Measurements from ENCODE around the gene ZDHHC13.
A peak's percentile ranks its signal among the peaks of the same experiment; 100 is the strongest.

ZDHHC13 gene

GRCh38 chr11:19116971-19117759 is at the start of gene ZDHHC13:
ZDHHC13 (plus strand) TSS chr11:19117168; CDS start chr11:19117250, 82 bp downstream.
- DNase-seq (ENCODE audit: low read depth) = peak; percentile 72

GRCh38 chr11:19071255-19071654 is 45.7 kb upstream of the ZDHHC13 start:
- DNase-seq (ENCODE audit: low read depth) = peak; percentile 76

- DNase-seq (ENCODE audit: low read depth) = no peak
Measured at GRCh38 chr11:19072464-19072863, 44.5 kb upstream of the ZDHHC13 start.

GRCh38 chr11:19073454-19074415 is 43.2 kb upstream of the ZDHHC13 start:
- no peak for DNase-seq (ENCODE audit: low read depth)

GRCh38 chr11:19075636-19076035 is 41.3 kb upstream of the ZDHHC13 start:
- DNase-seq (ENCODE audit: low read depth) = no peak

- DNase-seq (ENCODE audit: low read depth) = no peak
Measured at GRCh38 chr11:19076744-19077589, 40.0 kb upstream of the ZDHHC13 start.

GRCh38 chr11:19077965-19078364 is 39.0 kb upstream of the ZDHHC13 start:
- no peak for DNase-seq (ENCODE audit: low read depth)

GRCh38 chr11:19079643-19080440 is 37.1 kb upstream of the ZDHHC13 start:
- DNase-seq (ENCODE audit: low read depth) = peak; percentile 31

- DNase-seq (ENCODE audit: low read depth) = no peak
Measured at GRCh38 chr11:19080579-19080993, 36.4 kb upstream of the ZDHHC13 start.

- no peak for DNase-seq (ENCODE audit: low read depth)
Measured at GRCh38 chr11:19083166-19083565, 33.8 kb upstream of the ZDHHC13 start.

- DNase-seq (ENCODE audit: low read depth) = no peak
Measured at GRCh38 chr11:19084661-19085315, 32.2 kb upstream of the ZDHHC13 start.

- DNase-seq (ENCODE audit: low read depth) = peak; percentile 29
Measured at GRCh38 chr11:19087658-19088057, 29.3 kb upstream of the ZDHHC13 start.

GRCh38 chr11:19088791-19089190 is 28.2 kb upstream of the ZDHHC13 start:
- DNase-seq (ENCODE audit: low read depth) = no peak

GRCh38 chr11:19089421-19089820 is 27.5 kb upstream of the ZDHHC13 start:
- DNase-seq (ENCODE audit: low read depth) = no peak

- no peak for DNase-seq (ENCODE audit: low read depth)
Measured at GRCh38 chr11:19091366-19091765, 25.6 kb upstream of the ZDHHC13 start.

- DNase-seq (ENCODE audit: low read depth) = no peak
Measured at GRCh38 chr11:19092342-19092741, 24.6 kb upstream of the ZDHHC13 start.

GRCh38 chr11:19092850-19093249 is 24.1 kb upstream of the ZDHHC13 start:
- no peak for DNase-seq (ENCODE audit: low read depth)

GRCh38 chr11:19093976-19094375 is 23.0 kb upstream of the ZDHHC13 start:
- no peak for DNase-seq (ENCODE audit: low read depth)

GRCh38 chr11:19094859-19095258 is 22.1 kb upstream of the ZDHHC13 start:
- DNase-seq (ENCODE audit: low read depth) = no peak

- no peak for DNase-seq (ENCODE audit: low read depth)
Measured at GRCh38 chr11:19099093-19099492, 17.9 kb upstream of the ZDHHC13 start.

GRCh38 chr11:19100885-19101284 is 16.1 kb upstream of the ZDHHC13 start:
- no peak for DNase-seq (ENCODE audit: low read depth)
